Activated CD4-positive, alpha-beta T cell treated with anti-CD3 and anti-CD28 coated beads, Interleukin-2, amount 50 U/mL, for 16 hours (primary cell): ENCODE data around the gene XKRX.

ENCODE experiments used
- DNase-seq: peaks from one replicate; pipeline ENCODE4 v3.0.0-alpha.2; 2020

XKRX gene

DNA sequence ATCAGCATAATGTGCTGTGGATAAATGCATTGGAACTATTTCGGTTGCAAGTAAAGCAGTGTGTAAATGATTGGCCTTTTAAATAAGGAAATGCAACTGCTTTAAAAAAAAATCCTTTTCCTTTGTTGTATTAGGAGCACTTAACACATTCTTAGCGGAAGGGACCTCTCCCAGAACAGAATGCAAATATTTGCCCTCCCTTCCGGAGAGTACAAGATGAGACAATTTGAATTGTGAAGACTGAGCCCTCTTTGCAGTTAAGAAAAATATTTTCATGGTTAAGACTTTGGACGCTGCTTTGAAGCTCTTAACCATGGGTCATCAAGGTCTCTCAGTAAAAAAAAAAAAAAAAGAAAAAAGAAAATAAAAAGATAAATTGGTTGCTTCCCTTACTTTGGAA is 45.1 kb downstream of the XKRX start:
- DNase-seq = no peak

GRCh38 chrX:100880368-100880767 is 48.3 kb downstream of the XKRX start:
- no peak for DNase-seq

GRCh38 chrX:100874325-100874724 is 54.4 kb downstream of the XKRX start, which contains the start of gene NOX1:
Gene NOX1, minus strand, starts transcription at chrX:100874359. Its CDS starts 220 bp downstream, at chrX:100874139.
- no peak for DNase-seq

GRCh38 chrX:100871594-100872560 is 56.8 kb downstream of the XKRX start:
- DNase-seq = no peak

DNA sequence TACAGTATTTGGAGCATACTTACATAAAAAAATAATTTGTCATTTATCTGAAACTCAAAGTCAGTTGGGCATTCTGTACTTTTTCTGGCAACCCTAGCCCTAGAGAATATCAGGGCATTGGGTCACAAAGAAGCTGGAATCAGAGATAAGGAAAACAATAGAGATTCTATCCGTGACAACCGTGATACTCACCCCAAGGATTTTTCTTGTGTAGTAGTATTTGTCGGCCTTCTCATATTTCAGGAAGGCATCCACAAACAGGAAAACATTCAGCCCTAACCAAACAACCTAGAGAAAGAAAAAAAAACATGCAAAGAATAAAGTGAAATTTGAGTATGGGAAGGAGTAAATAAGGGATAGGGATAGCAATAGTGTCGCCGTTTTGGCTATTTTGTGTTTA is 58.2 kb downstream of the XKRX start:
- DNase-seq = no peak

DNA sequence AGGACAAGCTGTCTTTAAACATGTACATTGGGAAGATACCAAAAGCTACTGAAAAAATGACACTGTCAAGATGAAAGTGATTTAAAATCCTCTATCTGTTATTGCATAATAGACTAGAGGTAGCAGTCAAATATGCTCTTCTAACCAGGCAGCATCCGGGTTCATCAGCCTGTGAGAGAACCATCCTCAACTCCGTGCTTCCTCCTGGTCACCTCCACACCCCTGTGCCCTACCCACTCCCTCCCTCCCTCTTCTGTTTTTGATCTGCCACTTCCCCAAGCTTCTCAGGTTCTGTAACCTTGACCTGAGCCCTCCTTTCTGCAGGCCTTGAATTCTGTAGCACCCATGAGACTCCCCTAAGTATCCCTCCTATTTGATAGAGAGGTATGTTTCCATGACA is 60.4 kb downstream of the XKRX start:
- no peak for DNase-seq

- DNase-seq = no peak
These were observed 63.9 kb downstream of the XKRX start for GRCh38 chrX:100864657-100865391.
